ENCODE measurements around the gene CNN2. TPM values are rescaled to one million over a fixed set of nuclear protein-coding genes. Genes with fewer than 3 reads are reported as not detected.
A peak's percentile ranks its signal among the peaks of the same experiment; 100 is the strongest.

Gene CNN2
- total and polyA plus RNA-seq, 9 of the 15 experiments (the other 6 are each of a cell fraction or from before 2014, with no cell fraction given), result 12.1 to 174 (median 52.7) TPM

- TF ChIP-seq ZNF407 (IDR thresholded peaks at IDR 0.05; ENCODE audit: low read depth) (no peak), WHSC1 (IDR thresholded peaks at IDR 0.05; ENCODE audit: low read length) (no peak), ZEB2 (IDR thresholded peaks at IDR 0.05) (no peak), SMAD1 (IDR thresholded peaks at IDR 0.05; ENCODE audit: low read depth, low read length, partially characterized antibody) (no peak), RB1 (IDR thresholded peaks at IDR 0.05; ENCODE audit: low read depth) (peak; percentile 97), ZNF175 (CRISPR knock-in tag; IDR thresholded peaks at IDR 0.05; ENCODE audit: low read depth) (no peak), NR1H2 (CRISPR knock-in tag; IDR thresholded peaks at IDR 0.05) (no peak), ZNF133 (CRISPR knock-in tag; IDR thresholded peaks at IDR 0.05) (no peak), SMARCB1 (IDR thresholded peaks at IDR 0.05; ENCODE audit: insufficient read length, low read depth) (no peak), RNF2 (IDR thresholded peaks at IDR 0.05) (no peak), POLR3G (IDR thresholded peaks at IDR 0.05; ENCODE audit: extremely low read depth, insufficient read length, insufficient replicate concordance) (no peak), ZNF324 (CRISPR knock-in tag; IDR thresholded peaks at IDR 0.05) (no peak), ESRRA (IDR thresholded peaks at IDR 0.05; ENCODE audit: borderline replicate concordance, low read depth) (peak; percentile 34; the same call in 1 of the 2 replicates), TCFL5 (CRISPR knock-in tag; conservative IDR thresholded peaks at IDR 0.05) (no peak), NFIX (CRISPR knock-in tag; IDR thresholded peaks at IDR 0.05; ENCODE audit: low read depth) (no peak), EWSR1 (IDR thresholded peaks at IDR 0.05; ENCODE audit: borderline replicate concordance, low read depth, partially characterized antibody) (no peak), STAT5B (CRISPR knock-in tag; IDR thresholded peaks at IDR 0.05) (no peak), ZNF165 (CRISPR knock-in tag; IDR thresholded peaks at IDR 0.05; ENCODE audit: borderline replicate concordance) (no peak), BRD9 (IDR thresholded peaks at IDR 0.05; ENCODE audit: low read depth, partially characterized antibody) (no peak)
- TF ChIP-seq, protein P1, sequence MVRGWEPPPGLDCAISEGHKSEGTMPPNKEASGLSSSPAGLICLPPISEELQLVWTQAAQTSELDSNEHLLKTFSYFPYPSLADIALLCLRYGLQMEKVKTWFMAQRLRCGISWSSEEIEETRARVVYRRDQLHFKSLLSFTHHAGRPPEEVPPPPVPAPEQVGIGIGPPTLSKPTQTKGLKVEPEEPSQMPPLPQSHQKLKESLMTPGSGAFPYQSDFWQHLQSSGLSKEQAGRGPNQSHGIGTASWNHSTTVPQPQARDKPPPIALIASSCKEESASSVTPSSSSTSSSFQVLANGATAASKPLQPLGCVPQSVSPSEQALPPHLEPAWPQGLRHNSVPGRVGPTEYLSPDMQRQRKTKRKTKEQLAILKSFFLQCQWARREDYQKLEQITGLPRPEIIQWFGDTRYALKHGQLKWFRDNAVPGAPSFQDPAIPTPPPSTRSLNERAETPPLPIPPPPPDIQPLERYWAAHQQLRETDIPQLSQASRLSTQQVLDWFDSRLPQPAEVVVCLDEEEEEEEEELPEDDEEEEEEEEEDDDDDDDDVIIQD (CRISPR knock-in tag; IDR thresholded peaks at IDR 0.05), result no peak
- TF ChIP-seq, protein P2, sequence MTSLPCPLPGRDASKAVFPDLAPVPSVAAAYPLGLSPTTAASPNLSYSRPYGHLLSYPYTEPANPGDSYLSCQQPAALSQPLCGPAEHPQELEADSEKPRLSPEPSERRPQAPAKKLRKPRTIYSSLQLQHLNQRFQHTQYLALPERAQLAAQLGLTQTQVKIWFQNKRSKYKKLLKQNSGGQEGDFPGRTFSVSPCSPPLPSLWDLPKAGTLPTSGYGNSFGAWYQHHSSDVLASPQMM (CRISPR knock-in tag; IDR thresholded peaks at IDR 0.05), result no peak
Measured at GRCh38 chr19:982567-983170, 43.7 kb upstream of the CNN2 start (continued).
